ENCODE measurements around the gene HDDC2.

Gene HDDC2

DNA sequence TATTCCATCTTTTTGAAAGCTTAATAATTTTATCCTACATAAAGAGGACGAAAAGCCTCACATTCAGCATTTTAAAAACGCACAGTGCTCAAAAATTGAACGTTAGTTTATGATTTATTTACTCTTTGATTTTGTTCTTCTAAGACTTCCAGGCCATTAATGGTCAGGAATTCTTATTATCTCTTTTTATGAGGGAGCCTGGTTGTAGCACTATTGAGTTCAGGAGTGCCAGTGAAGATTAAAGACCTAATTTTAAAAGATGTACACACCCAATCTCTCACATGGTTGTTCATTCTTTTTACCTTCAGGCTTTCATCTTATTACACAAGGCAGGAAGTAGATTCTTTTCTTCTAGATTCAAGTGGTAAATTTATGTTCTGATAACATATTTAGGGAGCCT is 68.6 kb downstream of the HDDC2 start:
- no peak for DNase-seq (ENCODE audit: low read depth in 3 of 3)

DNA sequence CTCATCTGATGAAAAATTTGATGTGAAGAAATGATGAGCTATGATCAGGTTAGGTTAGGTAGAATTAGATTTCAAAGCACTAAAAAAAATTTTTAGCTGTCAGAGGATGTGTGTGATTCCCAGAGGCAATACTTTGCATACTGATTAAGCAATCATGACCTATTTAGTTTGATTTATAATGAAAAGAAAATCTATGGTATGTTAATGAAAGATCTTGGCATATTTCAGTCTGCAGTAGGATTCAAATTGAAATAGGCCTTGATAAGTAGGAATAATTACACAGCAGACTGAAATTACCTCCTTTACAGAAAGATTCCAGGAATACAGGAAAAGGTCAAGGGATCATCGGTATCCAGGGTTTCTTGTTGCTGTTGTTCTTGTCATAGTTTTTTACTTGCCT is 69.3 kb downstream of the HDDC2 start:
- DNase-seq (ENCODE audit: low read depth in 3 of 3): no peak

DNA sequence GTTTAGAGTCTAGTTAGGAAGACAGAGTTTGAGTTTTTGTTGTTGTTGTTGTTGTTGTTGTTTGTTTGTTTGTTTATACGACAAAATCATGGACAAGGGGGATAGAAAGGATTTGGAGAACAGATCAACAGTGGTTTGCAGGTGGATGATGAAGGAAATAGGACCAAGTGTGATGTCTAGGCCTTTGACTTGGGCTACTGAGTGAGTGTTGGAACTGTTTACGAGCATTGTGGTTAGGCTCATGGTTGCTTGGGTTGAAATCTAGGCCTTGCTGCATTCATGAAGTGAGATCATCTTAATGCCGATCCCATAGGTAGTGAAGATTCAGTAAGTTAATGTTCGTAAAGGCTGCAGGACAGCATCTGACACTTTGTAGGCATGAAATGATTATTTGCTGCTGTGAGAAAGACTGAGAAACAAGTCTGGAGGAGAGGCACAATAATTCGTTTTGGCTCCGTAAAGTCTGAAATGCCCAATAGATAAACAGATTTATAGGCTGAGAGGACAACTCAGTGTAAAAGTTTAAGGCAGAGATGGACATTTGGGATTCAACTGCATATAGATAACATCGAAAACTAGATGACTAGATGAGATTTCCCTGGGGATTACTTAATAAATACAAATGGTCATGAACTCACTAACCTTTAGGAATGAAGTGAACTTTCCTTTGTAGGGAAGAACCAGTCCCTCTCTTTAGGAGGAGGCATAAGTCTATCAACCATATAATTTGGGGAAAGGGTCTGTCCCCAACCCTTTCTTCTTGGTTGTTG is 70.0 kb downstream of the HDDC2 start:
- DNase-seq (ENCODE audit: low read depth in 3 of 3): no peak

DNA sequence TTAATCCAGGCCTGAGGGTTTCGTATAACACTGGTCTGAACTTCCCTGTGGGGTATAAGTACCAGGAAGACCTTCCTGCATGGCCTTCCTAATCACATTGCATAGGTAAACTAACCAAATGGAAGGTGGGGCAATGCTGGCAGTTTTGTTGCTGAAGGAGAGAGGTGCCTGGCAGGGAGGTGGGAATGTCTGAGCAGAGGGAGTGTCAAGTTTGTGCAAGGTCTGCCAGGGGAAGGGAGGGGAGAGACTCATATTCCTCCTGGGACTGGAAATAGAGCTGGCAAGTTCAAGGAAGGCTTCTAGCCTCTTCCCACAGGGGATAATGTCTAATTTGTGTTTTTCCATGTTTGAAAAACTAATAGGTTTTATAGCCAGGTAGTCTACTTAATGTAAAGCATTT is 70.6 kb downstream of the HDDC2 start:
- DNase-seq (ENCODE audit: low read depth in 3 of 3): no peak

DNA sequence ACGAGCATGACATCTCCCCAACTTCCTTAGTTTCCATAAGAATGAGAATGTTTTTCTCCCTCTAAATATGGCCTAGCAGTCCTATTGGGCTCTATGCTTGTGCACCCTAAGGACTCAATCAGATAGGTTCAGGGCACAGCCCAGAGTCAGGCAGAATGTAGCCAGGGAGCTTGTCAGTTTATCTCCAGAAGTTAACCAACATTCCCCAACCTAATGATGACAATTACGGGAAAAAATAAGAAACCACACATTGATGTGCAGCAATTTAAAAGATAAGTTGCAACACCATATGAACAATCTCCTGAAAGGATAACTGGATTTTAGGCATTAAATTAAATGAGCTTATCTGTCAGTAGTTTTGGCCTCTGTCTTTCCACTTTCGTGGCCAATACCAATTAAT is 71.1 kb downstream of the HDDC2 start:
- DNase-seq (ENCODE audit: low read depth in 3 of 3): no peak

DNA sequence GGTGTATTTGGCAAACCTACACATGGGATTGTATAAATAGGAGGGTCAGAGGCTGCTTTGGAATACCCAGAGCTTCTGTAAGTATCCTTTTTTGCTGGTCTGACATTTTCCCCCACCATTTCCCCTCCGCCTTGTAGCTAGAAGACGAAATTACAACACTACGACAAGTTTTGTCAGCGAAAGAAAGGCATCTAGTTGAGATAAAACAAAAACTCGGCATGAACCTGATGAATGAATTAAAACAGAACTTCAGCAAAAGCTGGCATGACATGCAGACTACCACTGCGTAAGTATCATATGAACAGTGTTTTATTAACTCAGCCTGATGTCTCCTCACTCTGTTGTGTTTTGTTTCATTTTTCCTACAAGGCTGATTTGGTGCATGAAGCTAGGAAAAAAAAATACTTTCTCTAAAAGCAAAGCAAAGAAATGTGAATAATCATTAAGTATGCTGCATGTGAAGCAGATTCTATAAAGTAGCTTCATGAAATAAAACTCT is 72.7 kb downstream of the HDDC2 start:
- DNase-seq (ENCODE audit: low read depth in 3 of 3): no peak

DNA sequence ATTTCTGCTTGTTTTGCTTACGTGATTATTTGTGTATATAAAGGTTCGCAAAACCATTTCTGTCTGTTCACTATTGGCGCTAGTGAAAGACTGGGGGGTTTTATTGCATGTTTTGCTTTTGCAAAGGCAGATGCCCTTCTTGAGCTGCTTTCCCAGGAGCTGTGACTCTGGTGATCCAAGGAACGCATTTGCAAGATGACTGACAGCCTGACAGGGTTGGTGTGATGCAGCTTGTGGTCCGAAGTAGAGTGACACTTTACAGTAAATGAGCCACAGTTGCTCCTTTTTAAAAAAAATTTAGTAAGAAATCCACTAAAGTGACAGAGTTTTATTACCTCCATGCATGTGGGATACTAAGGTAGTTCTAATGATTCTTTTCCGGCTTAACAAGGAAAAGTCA is 74.5 kb downstream of the HDDC2 start:
- DNase-seq (ENCODE audit: low read depth in 3 of 3): no peak
